IMR-90 (cell line): Measurements from ENCODE around the gene CDH13.

Experiments
- BHLHE40 ChIP-seq: fragments of 150-350 bp; IDR thresholded peaks from 2 replicates; pipeline ENCODE4 v1.6.1; 2016; ENCODE audit warnings: mild to moderate bottlenecking, low read depth, low read length
- FOS ChIP-seq: fragments of 150-350 bp; IDR thresholded peaks from 2 replicates; pipeline ENCODE4 v1.6.1; 2016; ENCODE audit warnings: low read depth, low read length
- MAFK ChIP-seq: IDR thresholded peaks from 2 replicates; pipeline ENCODE4 v1.6.1; 2012; ENCODE audit warnings: low read depth, low read length, improper control_type of control experiment
- MAZ ChIP-seq: IDR thresholded peaks from 2 replicates; pipeline ENCODE4 v1.6.1; 2012; ENCODE audit warnings: low read depth, mild to moderate bottlenecking, low read length, improper control_type of control experiment, moderate library complexity, borderline replicate concordance
- MXI1 ChIP-seq: IDR thresholded peaks from 2 replicates; pipeline ENCODE4 v1.6.1; 2012; ENCODE audit warnings: low read depth, mild to moderate bottlenecking, low read length, moderate library complexity, borderline replicate concordance
- NFE2L2 ChIP-seq: fragments of 150-350 bp; IDR thresholded peaks from 2 replicates; pipeline ENCODE4 v1.6.1; 2016; ENCODE audit warnings: low read depth, mild to moderate bottlenecking, low read length
- POLR2A ChIP-seq: IDR thresholded peaks from 2 replicates; pipeline ENCODE4 v1.6.1; 2012; ENCODE audit warnings: mild to moderate bottlenecking, low read depth, low read length
- RAD21 ChIP-seq: IDR thresholded peaks from 2 replicates; pipeline ENCODE4 v1.6.1; 2012; ENCODE audit warnings: low read length, improper control_type of control experiment
- RCOR1 ChIP-seq: IDR thresholded peaks from 2 replicates; pipeline ENCODE4 v1.6.1; 2012; ENCODE audit warnings: mild to moderate bottlenecking, low read length, improper control_type of control experiment; ENCODE audit not compliant: insufficient replicate concordance
- RFX5 ChIP-seq: IDR thresholded peaks from 2 replicates; pipeline ENCODE4 v1.8.0; 2012; ENCODE audit warnings: low read depth, mild to moderate bottlenecking, low read length, moderate library complexity
- SMC3 ChIP-seq: fragments of 150-350 bp; IDR thresholded peaks from 2 replicates; pipeline ENCODE4 v1.6.1; 2016; ENCODE audit warnings: low read depth, mild to moderate bottlenecking, antibody characterized with exemption, low read length, moderate library complexity
- TF ChIP-seq, protein P1 (sequence below): conservative IDR thresholded peaks from 2 replicates; pipeline ENCODE4 v1.5.1; 2012; ENCODE audit warnings: mild to moderate bottlenecking, low read depth, low read length, improper control_type of control experiment
- TF ChIP-seq, protein P2 (sequence below): fragments of 150-350 bp; IDR thresholded peaks from 2 replicates; pipeline ENCODE4 v1.6.1; 2017; ENCODE audit warnings: mild to moderate bottlenecking, antibody characterized with exemption, low read length, low read depth
- TF ChIP-seq, protein P3 (sequence below): fragments of 150-350 bp; IDR thresholded peaks from 2 replicates; pipeline ENCODE4 v1.6.1; 2016; ENCODE audit warnings: low read depth, mild to moderate bottlenecking, low read length, moderate library complexity, borderline replicate concordance

DNA sequence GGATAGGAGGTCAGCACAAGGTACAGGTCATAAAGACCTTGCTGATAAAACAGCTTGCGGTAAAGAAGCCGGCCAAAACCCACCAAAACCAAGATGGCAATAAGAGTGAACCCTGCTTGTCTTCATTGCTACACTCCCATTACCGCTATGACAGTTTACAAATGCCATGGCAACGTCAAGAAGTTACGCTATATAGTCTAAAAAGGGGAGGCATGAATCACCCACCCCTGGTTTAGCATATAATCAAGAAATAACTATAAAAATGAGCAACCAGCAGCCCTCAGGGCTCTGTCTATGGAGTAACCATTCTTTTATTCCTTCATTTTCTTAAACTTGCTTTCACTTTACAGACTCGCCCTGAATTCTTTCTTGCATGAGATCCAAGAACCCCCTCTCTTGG lies 1180.0 kb downstream of the CDH13 start:
- TF ChIP-seq FOS: no peak
- TF ChIP-seq, protein P1, sequence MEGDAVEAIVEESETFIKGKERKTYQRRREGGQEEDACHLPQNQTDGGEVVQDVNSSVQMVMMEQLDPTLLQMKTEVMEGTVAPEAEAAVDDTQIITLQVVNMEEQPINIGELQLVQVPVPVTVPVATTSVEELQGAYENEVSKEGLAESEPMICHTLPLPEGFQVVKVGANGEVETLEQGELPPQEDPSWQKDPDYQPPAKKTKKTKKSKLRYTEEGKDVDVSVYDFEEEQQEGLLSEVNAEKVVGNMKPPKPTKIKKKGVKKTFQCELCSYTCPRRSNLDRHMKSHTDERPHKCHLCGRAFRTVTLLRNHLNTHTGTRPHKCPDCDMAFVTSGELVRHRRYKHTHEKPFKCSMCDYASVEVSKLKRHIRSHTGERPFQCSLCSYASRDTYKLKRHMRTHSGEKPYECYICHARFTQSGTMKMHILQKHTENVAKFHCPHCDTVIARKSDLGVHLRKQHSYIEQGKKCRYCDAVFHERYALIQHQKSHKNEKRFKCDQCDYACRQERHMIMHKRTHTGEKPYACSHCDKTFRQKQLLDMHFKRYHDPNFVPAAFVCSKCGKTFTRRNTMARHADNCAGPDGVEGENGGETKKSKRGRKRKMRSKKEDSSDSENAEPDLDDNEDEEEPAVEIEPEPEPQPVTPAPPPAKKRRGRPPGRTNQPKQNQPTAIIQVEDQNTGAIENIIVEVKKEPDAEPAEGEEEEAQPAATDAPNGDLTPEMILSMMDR: no peak
- no peak for TF ChIP-seq NFE2L2
- TF ChIP-seq, protein P2, sequence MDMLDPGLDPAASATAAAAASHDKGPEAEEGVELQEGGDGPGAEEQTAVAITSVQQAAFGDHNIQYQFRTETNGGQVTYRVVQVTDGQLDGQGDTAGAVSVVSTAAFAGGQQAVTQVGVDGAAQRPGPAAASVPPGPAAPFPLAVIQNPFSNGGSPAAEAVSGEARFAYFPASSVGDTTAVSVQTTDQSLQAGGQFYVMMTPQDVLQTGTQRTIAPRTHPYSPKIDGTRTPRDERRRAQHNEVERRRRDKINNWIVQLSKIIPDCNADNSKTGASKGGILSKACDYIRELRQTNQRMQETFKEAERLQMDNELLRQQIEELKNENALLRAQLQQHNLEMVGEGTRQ: no peak
- TF ChIP-seq, protein P3, sequence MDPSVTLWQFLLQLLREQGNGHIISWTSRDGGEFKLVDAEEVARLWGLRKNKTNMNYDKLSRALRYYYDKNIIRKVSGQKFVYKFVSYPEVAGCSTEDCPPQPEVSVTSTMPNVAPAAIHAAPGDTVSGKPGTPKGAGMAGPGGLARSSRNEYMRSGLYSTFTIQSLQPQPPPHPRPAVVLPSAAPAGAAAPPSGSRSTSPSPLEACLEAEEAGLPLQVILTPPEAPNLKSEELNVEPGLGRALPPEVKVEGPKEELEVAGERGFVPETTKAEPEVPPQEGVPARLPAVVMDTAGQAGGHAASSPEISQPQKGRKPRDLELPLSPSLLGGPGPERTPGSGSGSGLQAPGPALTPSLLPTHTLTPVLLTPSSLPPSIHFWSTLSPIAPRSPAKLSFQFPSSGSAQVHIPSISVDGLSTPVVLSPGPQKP: no peak
- TF ChIP-seq RCOR1: no peak
- no peak for TF ChIP-seq POLR2A
- no peak for TF ChIP-seq MXI1
- no peak for TF ChIP-seq MAFK
- TF ChIP-seq RAD21: no peak
- no peak for TF ChIP-seq RFX5
- no peak for TF ChIP-seq MAZ
- TF ChIP-seq BHLHE40: no peak
- no peak for TF ChIP-seq SMC3
